ENCODE data around the gene SIT1.

SIT1 gene

DNA sequence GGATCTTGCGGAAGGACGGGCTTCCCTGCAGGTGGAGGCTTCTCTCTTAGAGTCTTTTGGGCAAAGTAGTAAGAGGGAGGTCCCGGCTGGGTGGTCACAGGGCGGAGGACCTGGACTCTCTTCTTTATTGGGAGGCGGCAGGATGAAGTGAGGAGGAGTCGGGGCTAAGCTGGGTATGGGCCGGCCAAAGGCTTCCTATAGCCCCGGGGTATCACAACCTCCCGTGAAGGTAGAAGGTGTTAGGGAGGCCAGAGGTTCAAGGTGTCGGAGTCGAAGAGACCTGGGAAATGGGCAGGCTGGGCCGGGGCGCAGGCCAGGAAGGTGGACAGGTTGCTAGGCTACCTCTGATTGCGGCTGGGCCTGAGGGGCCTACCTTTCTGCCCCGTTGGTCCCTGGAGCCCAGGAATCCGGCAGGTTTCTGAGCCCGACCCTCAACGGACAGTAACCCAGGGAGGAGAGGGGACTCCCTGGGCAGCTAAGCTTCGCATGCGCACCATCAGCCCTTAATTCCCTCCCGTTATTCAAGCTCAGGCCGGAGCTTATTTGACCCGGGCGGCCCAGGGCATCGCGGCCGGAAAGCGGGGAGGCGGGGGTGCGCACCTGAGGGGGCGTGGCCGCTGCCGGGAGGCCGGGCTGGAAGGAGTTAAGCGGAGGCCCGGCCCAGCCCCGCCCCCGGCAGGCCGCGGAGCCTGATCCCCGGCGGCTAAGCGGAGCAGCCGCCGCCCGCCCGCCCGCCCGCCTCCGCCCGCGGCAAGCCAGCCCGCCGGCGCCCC, 46.0 kb downstream of the SIT1 start, which contains the start of gene TESK1:
Gene TESK1, plus strand, starts transcription at position 685 of the 773 bp plus-strand sequence. CDS start 358 bp downstream, outside the sequence.
- DNase-seq, result peak; percentile 72 to 88 (median 77)

DNA sequence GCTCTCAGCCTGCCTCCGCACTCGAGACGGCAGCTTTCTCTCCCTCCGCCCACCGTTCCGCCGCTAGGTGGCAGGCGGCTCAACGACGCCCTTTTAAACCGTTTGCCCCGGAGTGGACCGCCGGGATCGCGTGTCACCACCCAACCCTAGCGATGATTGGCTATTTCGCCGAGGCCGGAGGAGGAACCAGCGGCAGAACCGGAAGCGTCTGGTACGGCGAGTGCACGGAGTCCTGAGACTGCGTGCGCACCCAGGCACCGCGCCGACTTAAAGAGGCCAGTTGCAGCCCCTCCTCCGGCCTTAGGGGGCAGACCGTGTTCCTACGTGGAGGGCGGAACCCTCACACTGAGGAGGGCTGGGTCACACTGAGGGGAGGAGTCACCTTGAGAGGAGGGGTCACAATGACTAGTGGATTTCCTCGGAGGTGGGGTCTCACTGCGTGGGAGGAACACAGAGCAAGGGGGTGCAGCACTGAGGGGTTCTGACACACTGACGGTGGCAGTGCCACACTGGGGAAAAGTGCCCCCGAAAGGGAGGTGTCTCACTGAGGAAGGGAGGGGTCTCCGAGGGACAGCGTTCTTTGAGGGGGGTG, 46.6 kb downstream of the SIT1 start:
- DNase-seq, result peak; percentile 99 to 100 (median 100)

DNA sequence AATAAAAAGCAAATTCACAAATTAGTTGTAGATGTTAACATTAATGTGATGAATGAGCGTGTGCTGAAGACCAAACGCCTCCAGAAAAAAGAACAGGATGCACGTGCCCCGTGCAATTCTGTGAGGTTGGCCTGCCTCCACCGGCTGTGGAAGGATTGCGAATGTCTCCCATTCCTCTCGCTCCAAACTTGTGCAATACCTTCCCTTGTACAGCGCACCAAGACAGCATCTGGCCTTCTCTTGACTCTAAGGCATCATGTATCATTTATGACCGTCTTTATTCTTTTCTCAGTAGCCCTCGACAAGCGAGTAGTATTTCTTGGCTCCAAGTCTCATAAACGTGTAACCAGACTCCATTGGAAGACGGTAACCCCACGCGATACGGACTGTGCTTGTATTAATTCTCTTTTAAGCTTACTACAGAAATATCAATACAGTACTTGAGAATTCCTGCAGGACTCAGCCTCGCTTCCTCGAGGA, 47.2 kb downstream of the SIT1 start:
- DNase-seq, result no peak

DNA sequence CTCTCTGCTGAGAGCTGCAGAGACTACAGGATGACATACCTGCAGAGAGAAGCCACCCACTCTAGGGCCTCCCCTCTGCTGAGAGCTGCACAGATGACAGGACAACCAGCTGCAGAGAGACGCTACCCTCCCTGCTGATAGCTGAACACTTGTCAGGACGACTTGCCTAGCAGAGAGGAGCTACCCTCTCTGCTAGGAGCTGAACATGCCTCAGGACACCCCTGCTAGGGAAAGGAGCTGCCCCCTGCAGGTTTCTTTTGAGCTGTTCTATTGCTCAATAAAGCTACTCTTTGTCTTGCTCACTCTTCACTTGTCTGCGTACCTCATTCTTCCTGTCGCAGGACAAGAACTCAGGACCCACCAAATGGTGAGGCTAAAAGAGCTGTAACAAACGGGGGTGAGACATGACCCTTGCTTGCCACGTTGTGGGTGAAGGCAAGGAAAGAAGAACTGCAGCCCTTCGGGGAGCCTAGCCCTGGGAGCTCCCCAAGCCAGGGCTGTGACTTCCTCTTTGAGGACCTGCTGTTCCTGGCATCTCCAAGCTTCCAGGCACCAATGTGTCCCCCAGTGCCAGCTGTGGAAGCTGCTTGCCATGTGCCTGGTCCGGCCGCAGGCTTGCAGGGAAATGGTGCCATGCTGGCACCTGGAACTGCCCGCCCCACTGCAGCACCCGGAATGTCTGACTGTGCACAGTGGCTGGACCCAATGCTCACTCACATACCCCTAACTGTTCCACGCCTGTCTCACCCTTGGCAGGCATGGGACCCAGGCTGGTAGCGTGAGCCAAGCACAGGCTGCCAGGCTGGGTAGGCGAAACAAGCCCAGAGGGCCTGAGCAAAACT, 50.7 kb downstream of the SIT1 start:
- no peak for DNase-seq
